Mammary epithelial cell (primary cell): Measurements from ENCODE around the gene NRXN2.
A peak's percentile ranks its signal among the peaks of the same experiment; 100 is the strongest.

Experiments
- CTCF ChIP-seq, 2 donors: IDR thresholded peaks in 1 of 2; conservative IDR thresholded peaks in 1 of 2; 2 replicates each; pipeline ENCODE4 v1.5.1; 2011 to 2012; ENCODE audit warnings: inconsistent platforms in 2 of 2, low read length in 2 of 2, mild to moderate bottlenecking in 2 of 2, control low read depth in 1 of 2, low read depth in 1 of 2; ENCODE audit not compliant: insufficient read depth in 1 of 2; ENCODE audit errors: extremely low read depth in 1 of 2
- EZH2 ChIP-seq: IDR thresholded peaks from 2 replicates; pipeline ENCODE4 v1.6.1; 2012; ENCODE audit warnings: low read length, inconsistent platforms, borderline replicate concordance

GRCh38 chr11:64767344-64768299 is 44.6 kb upstream of the NRXN2 start:
- TF ChIP-seq CTCF (conservative IDR thresholded peaks at IDR 0.05 in 1 of 2, IDR thresholded peaks at IDR 0.05 in 1 of 2; ENCODE audit: extremely low read depth in 1 of 2, insufficient read depth in 1 of 2, low read depth in 1 of 2, low read length in 2 of 2) = peak; percentile 72 to 79
- TF ChIP-seq EZH2 = no peak
